Progenitor cell of endocrine pancreas (in vitro differentiated cells): ENCODE data around the gene PPARG. TPM values are rescaled to one million over a fixed set of nuclear protein-coding genes. Genes with fewer than 3 reads are reported as not detected.
A peak's percentile ranks its signal among the peaks of the same experiment; 100 is the strongest.

Experiments used
- DNase-seq: peaks from one replicate; pipeline ENCODE4 v3.0.0; 2021; ENCODE audit warnings: low spot score; ENCODE audit not compliant: unreplicated experiment
- H3K27ac Mint-ChIP-seq: 2 replicates; pipeline ENCODE4 v1.8.0; 2021; ENCODE audit warnings: mild to moderate bottlenecking, moderate library complexity, mixed read lengths
- H3K27me3 Mint-ChIP-seq: 2 replicates; pipeline ENCODE4 v1.8.0; 2021; ENCODE audit warnings: mixed read lengths
- H3K36me3 Mint-ChIP-seq: 2 replicates; pipeline ENCODE4 v1.8.0; 2022; ENCODE audit warnings: mixed read lengths; ENCODE audit not compliant: insufficient read depth
- H3K4me1 Mint-ChIP-seq: 2 replicates; pipeline ENCODE4 v1.8.0; 2021; ENCODE audit warnings: low read depth, mixed read lengths
- H3K4me3 Mint-ChIP-seq: 2 replicates; pipeline ENCODE4 v1.8.0; 2021; ENCODE audit warnings: low read depth, mild to moderate bottlenecking, moderate library complexity, mixed read lengths
- H3K9me3 Mint-ChIP-seq: 2 replicates; pipeline ENCODE4 v1.8.0; 2021; ENCODE audit warnings: low read depth, mixed read lengths
- total RNA-seq: library from RNA; stranded (reverse); gene quantifications from 2 replicates; pipeline ENCODE4 v1.2.1, GENCODE V29; 2021
- TF ChIP-seq, protein P1 (sequence below): fragments of 200-600 bp; sonication (generic); IDR thresholded peaks from one replicate; pipeline ENCODE4 v1.5.0; 2021; ENCODE audit warnings: antibody characterized with exemption, mild to moderate bottlenecking; ENCODE audit not compliant: unreplicated experiment

The PPARG gene
- total RNA-seq, 1 donor from 2014 or later = 17.1 TPM

DNA sequence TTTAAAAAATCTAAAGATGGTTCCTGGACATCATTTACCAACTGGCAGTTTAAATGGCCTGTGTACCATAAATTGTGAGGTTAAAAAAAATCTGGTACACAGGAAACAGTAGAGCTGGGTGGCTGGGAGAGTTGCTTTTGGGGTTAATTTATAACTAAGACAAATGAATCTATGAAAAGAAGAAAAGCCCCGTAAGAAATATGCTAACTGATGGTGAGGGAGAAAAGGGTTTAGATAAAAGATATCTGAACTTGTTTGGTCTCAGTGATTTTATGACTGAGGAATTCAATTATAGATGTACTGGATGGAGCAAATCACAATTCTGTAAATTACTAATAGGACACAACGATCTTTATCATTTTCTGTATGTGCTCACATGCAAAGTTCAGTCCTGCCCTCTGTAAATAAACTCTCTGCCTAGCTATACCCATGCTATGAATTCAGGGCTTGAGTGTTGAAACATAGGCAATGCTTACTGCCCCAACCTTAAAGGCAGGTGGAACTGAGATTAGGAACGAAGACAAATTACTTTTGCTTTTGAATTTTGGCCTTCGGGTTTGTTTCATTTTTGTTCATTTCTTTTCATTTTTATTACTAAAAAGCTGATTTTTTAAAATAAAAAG is 28.0 kb downstream of the PPARG start:
- Mint-ChIP-seq H3K9me3 (no peaks in the 10 kb centered on the region), H3K36me3 (peaks cover 1% of the 10 kb centered on the region), H3K4me1 (peaks cover 22% of the 10 kb centered on the region), H3K4me3 (peak overlapping the region; percentile 47), H3K27me3 (no peaks in the 10 kb centered on the region), H3K27ac (peak overlapping the region; percentile 29)
- TF ChIP-seq, protein P1, sequence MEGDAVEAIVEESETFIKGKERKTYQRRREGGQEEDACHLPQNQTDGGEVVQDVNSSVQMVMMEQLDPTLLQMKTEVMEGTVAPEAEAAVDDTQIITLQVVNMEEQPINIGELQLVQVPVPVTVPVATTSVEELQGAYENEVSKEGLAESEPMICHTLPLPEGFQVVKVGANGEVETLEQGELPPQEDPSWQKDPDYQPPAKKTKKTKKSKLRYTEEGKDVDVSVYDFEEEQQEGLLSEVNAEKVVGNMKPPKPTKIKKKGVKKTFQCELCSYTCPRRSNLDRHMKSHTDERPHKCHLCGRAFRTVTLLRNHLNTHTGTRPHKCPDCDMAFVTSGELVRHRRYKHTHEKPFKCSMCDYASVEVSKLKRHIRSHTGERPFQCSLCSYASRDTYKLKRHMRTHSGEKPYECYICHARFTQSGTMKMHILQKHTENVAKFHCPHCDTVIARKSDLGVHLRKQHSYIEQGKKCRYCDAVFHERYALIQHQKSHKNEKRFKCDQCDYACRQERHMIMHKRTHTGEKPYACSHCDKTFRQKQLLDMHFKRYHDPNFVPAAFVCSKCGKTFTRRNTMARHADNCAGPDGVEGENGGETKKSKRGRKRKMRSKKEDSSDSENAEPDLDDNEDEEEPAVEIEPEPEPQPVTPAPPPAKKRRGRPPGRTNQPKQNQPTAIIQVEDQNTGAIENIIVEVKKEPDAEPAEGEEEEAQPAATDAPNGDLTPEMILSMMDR = no peak
- no peak for DNase-seq

DNA sequence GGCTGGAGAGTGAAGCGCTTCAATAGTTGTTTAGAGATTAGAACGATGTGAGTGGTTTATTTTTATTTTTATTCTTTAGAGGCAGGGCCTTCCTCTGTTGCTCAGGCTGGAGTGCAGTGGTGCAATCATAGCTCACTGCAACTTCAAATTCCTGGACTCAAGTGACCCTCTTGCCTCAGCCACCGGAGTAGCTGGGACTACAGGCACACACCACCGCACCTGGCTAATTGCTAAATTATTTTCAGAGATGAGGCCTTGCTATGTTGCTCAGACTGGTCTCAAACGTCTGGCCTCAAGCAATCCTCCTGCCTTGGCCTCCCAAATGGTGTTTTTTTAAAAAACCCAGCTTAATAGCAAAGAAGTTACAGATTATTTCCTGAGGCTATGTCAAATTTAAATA is 29.0 kb downstream of the PPARG start:
- Mint-ChIP-seq H3K27me3 (no peaks in the 10 kb centered on the region), H3K4me1 (peaks cover 20% of the 10 kb centered on the region), H3K36me3 (peaks cover 1% of the 10 kb centered on the region), H3K27ac (no peak overlapping the region), H3K4me3 (no peak overlapping the region), H3K9me3 (no peaks in the 10 kb centered on the region)
- TF ChIP-seq, protein P1 = no peak
- no peak for DNase-seq

DNA sequence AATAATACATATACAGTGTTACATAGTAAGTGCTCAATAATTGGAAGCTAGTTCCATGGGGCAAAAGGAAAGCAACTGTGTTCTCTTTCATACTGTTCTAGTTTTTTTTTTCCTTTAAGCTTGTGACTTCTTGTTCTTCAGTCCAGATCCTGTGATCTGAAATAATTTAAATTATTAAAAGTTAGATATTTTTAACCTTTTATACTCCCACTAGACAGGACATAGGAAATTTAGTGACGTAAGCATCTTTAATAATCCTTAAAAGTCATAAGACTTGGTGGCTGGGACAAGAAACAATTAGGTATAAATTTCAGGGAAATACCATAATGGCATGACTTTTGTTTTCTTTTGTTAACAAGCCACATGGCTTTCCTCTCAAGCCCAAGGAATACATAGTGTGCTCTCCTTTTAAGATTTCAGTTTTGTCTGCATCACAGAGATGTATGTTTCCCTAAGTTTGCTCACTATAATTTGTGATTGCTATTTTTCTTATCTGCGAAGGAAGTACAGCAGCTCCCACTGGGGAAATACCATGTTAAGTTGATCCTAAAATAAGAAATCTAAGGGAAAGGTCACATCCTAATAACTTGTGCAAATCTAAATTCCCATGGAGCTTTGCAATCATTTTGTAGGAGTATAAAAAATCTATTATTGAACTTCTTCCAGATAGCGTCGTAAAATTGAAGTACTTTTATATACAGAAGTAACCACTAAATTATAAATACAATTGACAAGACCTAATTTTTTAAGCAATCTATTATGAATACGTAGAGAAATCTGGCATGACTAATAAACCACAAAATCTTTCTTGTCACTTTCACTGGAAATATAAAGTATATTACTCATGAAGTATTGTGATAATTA is 30.1 kb downstream of the PPARG start:
- Mint-ChIP-seq H3K4me1 (peaks cover 20% of the 10 kb centered on the region), H3K27ac (no peak overlapping the region), H3K4me3 (no peak overlapping the region), H3K36me3 (peaks cover 1% of the 10 kb centered on the region), H3K9me3 (no peaks in the 10 kb centered on the region), H3K27me3 (no peaks in the 10 kb centered on the region)
- no peak for DNase-seq
- TF ChIP-seq, protein P1 = no peak

DNA sequence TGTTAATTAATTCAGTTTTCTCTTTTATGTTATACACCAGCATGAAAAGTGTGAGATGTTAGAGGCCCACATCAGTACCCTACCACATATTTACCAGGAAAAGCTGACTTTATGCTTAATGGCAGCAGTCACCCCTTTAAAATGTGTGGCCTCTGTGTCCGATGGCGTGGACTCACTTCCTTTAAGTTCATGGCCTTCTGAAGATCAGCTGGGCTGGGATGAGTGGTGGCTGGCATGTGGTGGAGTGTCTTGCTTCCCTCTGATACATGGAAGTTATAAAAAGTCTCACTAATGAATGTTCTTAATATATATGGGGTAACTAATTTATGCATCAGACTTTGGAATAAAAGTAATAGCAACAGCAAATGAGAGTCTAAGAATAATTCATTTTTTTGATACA is 32.1 kb downstream of the PPARG start:
- DNase-seq = no peak
- Mint-ChIP-seq H3K9me3 (no peaks in the 10 kb centered on the region), H3K27me3 (no peaks in the 10 kb centered on the region), H3K4me1 (peaks cover 9% of the 10 kb centered on the region), H3K36me3 (peaks cover 1% of the 10 kb centered on the region), H3K27ac (no peak overlapping the region), H3K4me3 (no peak overlapping the region)
- TF ChIP-seq, protein P1 = no peak

DNA sequence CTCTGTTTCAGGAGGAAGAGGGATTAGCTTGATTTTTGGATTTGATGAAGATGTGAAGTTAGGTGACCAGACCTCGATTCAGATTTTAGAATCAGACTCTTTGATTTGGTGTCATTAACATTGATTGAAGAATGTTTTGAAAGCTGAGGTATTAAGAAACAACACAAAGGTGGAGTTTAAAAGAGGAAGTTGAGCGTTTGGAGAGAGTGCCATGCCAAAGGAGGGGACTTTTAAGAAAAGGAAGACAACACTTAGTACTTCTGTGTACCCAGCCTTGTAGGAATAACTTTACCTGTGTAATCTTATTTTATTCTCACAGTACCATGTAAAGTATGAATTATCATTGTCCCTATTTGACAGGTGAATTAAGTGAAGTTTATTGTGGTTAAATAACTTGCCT is 34.4 kb downstream of the PPARG start:
- TF ChIP-seq, protein P1 = no peak
- H3K9me3 Mint-ChIP-seq = no peaks in the 10 kb centered on the region
- H3K27ac Mint-ChIP-seq = no peak overlapping the region

More for the DNA sequence above, 34.4 kb downstream of the PPARG start:
- Mint-ChIP-seq H3K27me3 (no peaks in the 10 kb centered on the region), H3K4me1 (no peaks in the 10 kb centered on the region), H3K36me3 (peaks cover 1% of the 10 kb centered on the region), H3K4me3 (no peak overlapping the region)
- DNase-seq = no peak
